ENCODE measurements around the gene KREMEN1.
"Not testable (repeated sequence)": the region's sequence is repeated elsewhere in the genome, so short reads cannot be mapped to it uniquely, and the experiment has no call there.

KREMEN1 gene

GRCh38 chr22:29072979-29073617, at the start of gene KREMEN1:
Gene KREMEN1 (plus strand): TSS chr22:29073035. CDS start chr22:29073131, 96 bp downstream.
- DNase-seq: no peak

DNA sequence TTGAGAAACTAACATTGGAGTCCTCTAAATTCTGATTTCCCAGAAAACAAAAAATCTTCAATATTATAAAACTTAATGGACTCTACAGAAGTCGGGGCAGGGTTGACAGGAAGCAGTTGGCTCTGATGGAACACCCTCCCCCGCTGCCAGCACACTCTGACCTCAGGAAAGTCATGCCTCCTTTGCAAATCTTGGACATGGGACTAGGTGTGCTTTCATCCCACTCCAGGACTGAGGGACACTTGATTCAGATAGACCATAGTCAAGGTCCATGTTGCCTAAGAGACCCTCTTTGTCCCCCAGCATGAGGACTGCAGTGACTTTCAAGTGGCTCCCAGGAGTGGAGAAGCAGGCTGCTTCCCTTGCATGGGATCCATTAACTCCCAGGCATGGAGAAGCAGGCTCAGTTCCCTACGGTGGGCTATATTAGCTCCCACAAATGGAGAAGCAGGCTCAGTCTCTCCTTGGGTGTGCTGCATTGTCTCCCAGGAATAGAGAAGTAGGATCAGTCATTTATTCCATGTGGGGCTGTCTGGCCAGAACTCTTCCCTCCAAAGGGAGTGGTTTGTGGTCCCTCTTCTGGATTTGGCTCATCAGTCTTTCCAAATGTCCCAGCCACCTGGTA, 49.6 kb upstream of the KREMEN1 start:
- DNase-seq: no peak

DNA sequence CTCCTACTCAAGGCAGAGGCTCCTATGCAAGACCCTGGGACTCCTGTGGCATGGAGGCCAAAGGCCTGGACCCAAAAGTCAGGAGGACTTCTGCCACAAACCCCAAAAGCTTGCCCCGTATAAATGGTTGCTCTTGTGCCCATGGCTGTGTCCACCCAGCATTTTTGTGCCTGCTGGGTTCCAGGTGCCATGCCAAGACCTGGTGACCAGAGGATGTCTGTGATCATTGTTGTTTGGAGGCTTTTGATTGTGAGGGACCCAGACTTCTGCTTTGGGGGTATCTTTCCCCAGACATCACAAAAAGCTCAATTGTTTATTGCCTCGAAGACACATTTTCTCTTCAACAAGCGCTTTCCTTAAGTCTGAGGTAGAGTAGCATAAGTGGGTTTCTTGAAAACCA, 46.3 kb upstream of the KREMEN1 start:
- DNase-seq: no peak

DNA sequence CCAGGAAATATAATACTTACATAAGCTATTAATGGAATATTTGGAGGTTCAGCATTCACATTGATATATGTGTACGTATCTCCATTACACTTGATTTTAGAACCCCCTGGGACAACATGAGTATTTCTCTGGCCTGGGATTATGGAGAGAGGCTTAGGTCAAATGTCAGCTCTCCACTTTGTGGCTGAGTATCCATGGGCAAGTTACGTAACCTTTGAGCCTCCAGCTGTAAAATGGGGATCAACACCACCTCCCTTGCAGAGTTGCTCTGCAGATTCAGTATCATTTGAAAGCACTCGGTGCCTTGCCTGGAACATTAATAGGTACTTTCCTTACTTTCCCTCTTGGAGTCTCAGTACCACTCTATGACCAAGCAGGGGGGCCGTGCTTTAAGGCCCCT, 44.4 kb upstream of the KREMEN1 start:
- DNase-seq: no peak

DNA sequence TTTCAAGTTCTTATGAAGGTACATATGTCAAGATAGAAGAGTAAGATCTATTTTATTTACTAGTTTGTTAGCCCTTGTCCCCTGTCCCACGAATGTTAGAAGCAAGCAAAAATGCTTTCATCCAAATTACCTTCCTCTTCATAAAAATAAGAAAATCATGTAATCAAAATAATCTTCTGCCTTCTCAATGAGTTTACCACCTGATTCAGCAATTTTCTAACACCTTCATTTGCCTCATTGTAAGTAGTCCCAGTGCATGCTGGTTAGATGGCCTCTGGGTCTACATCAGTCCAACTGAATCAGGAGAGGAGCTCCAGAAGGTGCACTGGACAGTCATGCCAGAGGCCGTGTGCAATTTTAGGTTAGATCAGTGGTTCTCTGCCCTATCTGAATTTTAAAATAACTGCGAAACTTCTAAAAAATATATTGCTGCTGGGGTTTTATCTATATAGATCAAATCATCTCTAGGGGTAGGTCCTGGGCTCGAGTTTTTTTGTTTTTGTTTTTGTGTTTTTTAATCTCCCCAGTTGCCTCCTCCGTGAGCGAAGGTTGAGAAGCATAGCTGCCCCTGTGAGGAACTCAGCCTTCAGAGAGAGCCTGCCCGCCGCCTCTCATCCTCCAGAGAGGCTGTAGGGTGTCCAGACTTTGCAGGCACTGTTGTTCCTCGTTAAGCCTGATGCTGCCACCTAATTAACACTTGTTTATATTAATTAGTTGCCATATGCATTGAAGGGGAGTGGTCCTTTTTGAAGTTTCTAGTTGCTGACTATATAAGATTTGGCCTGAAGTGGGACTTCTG, 43.4 kb upstream of the KREMEN1 start:
- no peak for DNase-seq

- DNase-seq: no peak
Observed at GRCh38 chr22:29030016-29030617, 42.7 kb upstream of the KREMEN1 start.

GRCh38 chr22:29030618-29031226, 42.1 kb upstream of the KREMEN1 start:
- DNase-seq: peak in 10 of 14 donors; percentile 12 to 77 (median 40)

DNA sequence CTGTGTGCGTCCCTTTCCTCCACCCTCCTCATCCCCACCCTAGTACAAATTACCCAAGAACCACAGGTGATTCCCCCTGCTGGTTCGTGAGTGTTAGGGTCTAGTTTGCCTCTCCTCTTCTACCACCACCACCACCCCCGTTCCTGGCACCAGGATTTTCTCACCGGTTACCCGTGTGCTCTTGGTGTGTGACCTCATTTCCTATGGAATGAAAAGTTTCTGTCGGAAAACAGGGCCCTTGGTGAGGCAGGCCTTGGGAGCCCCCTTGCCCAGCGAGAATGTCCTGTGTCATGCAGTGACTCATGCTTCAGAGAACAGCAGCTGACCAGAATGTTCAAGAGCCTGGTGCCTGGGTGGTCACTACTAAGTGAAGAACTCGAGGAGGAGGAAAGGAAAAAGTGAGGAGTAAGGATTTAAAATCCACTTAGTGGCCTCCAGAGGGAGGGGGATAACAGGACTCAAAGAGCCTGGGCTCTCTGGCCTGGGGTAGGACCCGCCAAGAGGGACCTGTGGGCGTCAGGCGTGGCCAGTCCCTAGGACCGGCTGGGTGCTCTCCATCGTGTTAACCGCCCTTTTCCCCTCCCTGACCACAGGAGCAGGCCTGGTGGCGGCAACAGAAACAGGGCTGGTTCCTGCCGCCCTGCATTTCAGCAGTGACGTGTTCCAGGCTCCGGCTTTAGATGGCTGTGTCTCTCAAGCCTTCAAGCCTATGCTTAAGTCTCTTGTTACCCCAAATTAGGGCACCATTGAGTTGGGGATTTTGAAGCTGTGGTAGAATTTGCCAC, 41.4 kb upstream of the KREMEN1 start:
- DNase-seq: peak in 7 of 14 donors; percentile 9 to 70 (median 28)

GRCh38 chr22:29032014-29032475, 40.8 kb upstream of the KREMEN1 start:
- no peak for DNase-seq

DNA sequence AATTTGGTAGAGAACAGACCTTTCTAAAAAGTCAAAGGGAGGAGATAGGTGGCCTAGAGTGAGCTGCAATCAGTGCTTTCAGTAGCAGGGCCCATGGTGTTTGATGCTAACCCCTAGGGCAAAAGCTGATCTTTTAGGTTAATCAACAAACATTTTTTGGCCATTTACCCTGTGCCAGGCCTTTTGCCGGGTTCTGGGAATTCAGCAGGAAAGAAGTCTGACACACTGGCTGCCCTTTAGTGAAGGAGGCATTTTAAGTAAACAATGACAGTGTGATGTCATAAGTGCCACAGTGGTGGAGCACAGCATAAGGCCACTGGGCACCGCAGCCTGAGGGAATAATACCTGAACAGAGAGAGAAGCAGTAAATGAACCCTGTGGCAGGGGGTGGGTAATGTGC, 40.3 kb upstream of the KREMEN1 start:
- DNase-seq: peak in 1 of 14 donors; percentile 57

DNA sequence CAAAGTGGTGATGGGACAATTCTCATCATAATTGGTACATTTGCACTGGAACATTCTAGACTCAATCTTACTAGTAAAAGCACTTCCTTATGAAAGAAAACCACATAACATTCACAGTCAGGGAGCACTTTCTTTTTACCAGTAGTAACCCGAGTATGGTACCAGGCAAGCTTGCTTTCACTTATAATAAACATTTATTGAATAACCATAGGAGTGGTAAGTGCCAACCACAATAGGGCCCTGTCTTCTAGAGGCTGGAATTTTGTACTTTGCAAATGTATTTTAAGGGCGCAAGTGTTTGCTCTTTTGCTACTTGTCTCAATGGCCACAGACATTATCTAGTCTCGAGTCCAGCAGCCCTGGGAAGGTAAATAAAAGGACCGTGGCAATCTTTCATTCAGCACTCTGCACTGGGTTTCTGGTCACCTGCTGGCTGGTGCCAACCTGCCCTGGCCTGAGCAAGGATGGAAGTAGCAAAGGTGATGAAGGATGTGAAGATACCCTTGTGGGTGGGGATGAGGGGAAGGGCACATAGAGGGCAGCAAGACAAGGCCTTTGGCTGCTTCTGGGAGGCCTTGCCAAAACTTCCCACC, 35.4 kb upstream of the KREMEN1 start:
- DNase-seq: no peak

DNA sequence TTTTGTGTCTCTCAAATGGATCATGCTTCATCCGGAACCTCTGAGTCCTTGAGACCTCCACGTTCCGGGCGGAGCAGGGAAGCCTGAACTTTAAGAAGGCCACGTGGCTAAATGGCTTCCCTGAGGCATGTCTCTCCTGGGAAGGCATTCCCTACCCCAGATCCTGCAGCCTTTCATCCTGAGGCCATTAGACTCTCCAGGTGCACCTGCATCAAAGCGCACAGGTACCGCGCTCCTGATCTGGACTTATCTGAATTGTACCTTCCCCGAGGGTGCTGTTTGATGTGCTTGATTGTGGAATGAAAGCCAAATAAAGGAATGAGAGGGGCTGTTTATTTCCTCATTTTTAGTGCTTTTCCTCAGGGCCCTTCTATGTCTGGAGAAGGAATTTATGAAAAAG, 33.7 kb upstream of the KREMEN1 start:
- DNase-seq: no peak

GRCh38 chr22:29039684-29040083, 33.2 kb upstream of the KREMEN1 start:
- not testable (repeated sequence) for DNase-seq

- peak in 10 of 14 donors; percentile 19 to 62 (median 34) for DNase-seq
Observed at GRCh38 chr22:29040385-29041275, 32.2 kb upstream of the KREMEN1 start.

GRCh38 chr22:29041408-29041807, 31.4 kb upstream of the KREMEN1 start:
- peak in 3 of 14 donors; percentile 9 to 49 (median 13) for DNase-seq

DNA sequence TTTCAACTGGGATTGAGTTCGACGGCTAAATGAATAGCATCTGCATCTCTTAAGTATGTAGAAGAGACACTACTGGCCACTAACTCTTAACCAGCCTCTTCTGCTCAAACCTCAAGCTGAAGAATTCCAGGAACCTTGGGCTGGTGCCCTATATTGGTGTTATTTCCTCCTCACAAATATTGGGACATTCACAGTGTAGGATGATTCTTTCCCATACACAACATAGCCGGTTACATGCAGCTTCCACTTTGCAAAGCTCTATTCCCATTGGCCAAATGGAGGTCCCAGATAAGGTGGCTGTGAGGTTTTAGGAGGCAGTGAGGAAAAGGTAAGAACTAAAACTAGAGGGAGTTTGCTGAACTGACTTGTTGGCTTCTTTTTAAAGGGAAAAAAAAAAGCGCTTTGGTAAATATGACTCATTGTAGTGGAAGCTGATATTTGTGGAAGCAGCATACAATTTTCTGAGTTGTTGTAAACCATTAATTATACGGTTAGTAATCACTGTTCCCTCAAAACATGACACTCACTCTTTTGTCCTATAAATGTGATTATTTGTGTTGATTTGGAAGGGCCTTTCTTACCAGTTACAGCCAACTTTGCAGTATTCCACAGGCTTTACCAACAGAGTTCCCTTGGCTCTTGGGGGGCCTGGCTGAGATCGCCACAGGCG, 28.8 kb upstream of the KREMEN1 start:
- DNase-seq: no peak

DNA sequence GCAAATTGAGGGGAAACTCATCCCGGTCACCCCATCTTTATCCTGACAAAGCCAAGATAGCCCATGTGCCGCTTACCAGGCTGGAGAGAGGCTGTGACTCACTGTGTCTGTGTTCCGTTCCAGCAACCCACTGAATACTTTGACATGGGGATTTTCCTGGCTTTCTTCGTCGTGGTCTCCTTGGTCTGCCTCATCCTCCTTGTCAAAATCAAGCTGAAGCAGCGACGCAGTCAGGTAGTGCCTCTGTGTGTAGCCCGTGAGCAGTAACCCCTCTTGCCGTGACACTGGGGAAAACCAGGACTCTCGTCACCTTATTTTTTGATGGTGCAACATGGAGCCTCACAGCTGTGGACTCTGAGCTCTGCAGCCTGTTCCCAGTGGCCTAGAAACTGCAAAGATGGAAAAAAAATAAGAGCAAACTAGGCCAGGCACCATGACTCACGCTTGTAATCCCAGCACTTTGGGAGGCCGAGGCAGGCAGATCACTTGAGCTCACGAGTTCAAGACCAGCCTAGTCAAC, 28.1 kb upstream of the KREMEN1 start:
- peak in 1 of 14 donors; percentile 37 for DNase-seq

DNA sequence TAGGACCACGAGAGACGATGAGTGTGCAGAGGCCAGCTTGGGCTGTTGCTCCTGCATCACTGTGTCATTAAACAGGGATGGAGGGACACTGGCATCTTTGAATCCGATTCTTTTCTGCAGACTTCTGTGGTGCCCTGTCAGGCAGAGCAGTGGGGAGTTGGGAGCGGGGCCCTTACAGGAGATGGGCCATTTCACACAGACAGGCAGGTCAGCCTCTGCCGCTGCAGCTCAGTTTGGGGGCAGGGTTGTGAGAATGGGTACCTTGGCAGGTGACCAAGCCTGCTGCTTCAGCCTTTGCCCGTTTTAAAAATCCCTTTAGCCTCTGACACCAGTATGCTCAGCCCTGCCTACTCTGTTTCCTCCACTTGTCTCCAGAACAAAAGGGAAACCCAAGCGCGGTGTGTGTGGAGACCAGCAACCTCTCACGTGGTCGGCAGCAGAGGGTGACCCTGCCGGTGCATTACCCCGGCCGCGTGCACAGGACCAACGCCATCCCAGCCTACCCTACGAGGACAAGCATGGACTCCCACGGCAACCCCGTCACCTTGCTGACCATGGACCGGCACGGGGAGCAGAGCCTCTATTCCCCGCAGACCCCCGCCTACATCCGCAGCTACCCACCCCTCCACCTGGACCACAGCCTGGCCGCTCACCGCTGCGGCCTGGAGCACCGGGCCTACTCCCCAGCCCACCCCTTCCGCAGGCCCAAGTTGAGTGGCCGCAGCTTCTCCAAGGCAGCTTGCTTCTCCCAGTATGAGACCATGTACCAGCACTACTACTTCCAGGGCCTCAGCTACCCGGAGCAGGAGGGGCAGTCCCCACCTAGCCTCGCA, 23.8 kb upstream of the KREMEN1 start:
- DNase-seq: no peak

Data from C1 segment of cervical spinal cord (tissue), 14 donors.